ENCODE results near the gene ZNF716.
"Not testable (repeated sequence)": the region's sequence is repeated elsewhere in the genome, so short reads cannot be mapped to it uniquely, and the experiment has no call there.

Gene ZNF716

DNA sequence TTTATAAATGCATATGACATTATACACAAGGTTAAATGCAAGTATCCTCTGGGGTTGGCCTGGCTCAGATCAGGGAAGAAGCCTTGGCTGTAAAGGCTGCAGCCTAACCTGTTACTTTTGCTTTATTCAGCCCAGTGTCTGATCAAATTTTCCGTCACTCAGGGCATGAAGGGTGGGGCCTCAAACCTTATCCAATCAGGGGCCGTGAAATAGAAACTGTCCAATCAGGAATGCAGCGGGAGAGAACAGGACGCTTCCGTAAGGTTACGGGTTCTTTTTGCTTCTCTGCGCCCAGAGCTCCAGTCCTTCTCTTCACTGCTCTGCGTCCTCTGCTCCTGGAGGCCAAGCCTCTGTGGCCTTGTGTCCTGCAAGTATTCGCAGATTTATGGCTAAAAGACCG, at the start of gene ZNF716:
Gene ZNF716, plus strand, starts transcription at position 274 of the 400 bp plus-strand sequence. Its CDS starts 112 bp downstream, at position 386.
- in situ Hi-C loops (cut with MboI; ENCODE audit: low sequenced_read_pairs, unreplicated experiment), result no loop called here
- TF ChIP-seq, protein P1, sequence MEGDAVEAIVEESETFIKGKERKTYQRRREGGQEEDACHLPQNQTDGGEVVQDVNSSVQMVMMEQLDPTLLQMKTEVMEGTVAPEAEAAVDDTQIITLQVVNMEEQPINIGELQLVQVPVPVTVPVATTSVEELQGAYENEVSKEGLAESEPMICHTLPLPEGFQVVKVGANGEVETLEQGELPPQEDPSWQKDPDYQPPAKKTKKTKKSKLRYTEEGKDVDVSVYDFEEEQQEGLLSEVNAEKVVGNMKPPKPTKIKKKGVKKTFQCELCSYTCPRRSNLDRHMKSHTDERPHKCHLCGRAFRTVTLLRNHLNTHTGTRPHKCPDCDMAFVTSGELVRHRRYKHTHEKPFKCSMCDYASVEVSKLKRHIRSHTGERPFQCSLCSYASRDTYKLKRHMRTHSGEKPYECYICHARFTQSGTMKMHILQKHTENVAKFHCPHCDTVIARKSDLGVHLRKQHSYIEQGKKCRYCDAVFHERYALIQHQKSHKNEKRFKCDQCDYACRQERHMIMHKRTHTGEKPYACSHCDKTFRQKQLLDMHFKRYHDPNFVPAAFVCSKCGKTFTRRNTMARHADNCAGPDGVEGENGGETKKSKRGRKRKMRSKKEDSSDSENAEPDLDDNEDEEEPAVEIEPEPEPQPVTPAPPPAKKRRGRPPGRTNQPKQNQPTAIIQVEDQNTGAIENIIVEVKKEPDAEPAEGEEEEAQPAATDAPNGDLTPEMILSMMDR (IDR thresholded peaks at IDR 0.05; ENCODE audit: borderline replicate concordance, control extremely low read depth, extremely low read depth, insufficient read depth, missing control alignments), result no peak
- no peak for DNase-seq (ENCODE audit: low spot score)

DNA sequence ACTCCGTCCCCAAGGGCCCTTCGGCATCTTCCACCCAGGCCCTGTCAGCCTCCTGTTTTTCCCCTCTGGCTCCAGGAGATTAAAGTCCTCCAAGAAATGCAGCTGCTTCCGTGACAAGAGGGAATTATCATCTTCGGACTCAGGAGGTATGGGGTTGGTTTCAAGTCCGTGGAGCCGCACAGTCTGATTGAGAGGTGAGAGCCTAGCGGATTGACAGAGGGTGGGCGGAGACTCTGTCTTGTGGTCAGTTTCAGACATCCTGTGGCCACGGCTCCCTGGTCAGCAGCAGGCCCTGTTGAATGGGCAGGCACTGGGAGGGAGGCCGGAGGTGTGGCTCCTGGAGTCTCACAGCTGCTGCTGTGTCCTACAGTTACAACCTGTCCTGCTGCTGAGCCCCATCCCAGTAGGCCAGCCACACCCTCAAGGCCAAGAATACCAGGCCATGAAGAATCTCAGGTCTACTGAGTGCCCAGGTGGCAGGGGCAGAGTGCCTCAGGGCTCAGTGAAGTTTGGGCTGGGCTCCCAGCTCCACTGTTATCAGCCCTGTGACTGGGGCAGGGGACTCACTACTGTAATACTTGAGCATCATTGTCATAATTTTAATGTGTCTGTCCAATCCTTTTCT, 49.3 kb upstream of the ZNF716 start:
- in situ Hi-C loops (cut with MboI; ENCODE audit: low sequenced_read_pairs, unreplicated experiment), result no loop called here
- no peak for DNase-seq (ENCODE audit: low spot score)
- TF ChIP-seq, protein P1 (IDR thresholded peaks at IDR 0.05; ENCODE audit: borderline replicate concordance, control extremely low read depth, extremely low read depth, insufficient read depth, missing control alignments), result no peak

DNA sequence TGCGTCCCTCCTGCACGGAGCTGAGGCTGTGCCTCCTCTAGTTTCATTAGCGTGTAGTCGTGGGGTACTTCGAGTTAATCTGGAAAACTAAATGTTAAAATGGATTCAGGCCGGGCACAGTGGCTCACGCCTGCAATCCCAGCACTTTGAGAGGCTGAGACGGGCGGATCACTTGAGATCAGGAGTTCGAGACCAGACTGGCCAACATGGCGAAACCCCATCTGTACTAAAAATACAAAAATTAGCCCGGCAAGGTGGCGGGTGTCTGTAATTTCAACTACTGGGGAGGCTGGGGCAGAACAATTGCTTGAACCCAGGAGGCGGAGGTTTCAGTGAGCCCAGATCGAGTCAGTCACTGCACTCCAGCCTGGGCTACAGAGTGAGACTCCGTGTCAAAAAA, 46.9 kb upstream of the ZNF716 start:
- in situ Hi-C loops (cut with MboI; ENCODE audit: low sequenced_read_pairs, unreplicated experiment); DNase-seq (ENCODE audit: low spot score): not testable (repeated sequence)

DNA sequence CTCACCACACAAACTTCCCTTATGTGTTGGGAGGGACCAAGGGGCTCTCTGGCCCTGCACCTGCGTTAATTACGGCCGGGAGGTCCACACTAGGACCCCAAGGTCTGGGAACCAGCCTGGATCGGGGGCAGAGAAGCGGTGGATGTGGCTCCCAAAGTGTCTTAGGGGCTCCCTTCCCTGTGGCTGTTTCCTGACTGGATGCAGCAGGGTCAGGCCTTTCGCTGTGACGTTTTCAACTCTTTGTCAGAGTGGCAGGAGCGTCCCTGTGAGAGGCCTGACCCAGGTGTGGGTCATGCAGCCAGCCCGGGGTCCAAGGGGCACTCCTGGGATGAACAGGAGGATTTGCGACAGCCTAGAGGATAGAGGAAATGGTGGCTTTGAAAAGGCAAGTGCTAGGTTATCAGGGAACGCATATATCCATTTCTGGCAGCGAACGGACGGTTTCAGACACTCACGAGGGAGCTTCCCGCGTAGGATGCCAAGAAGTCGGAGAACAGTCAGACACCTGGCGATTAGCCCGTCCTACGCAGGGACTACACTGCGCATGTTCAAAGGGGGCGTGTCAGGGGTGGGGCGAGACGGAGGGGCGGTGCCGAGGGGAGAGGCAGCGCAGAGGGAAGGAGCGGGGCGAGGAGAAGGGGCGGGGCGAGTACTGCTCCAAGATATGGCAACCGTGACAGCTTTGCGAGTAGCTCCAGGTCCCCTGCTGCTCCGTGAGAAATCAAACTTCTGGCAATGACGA, 46.2 kb upstream of the ZNF716 start:
- DNase-seq (ENCODE audit: low spot score), result no peak
- TF ChIP-seq, protein P1 (IDR thresholded peaks at IDR 0.05; ENCODE audit: borderline replicate concordance, control extremely low read depth, extremely low read depth, insufficient read depth, missing control alignments), result no peak
- in situ Hi-C loops (cut with MboI; ENCODE audit: low sequenced_read_pairs, unreplicated experiment), result no loop called here

DNA sequence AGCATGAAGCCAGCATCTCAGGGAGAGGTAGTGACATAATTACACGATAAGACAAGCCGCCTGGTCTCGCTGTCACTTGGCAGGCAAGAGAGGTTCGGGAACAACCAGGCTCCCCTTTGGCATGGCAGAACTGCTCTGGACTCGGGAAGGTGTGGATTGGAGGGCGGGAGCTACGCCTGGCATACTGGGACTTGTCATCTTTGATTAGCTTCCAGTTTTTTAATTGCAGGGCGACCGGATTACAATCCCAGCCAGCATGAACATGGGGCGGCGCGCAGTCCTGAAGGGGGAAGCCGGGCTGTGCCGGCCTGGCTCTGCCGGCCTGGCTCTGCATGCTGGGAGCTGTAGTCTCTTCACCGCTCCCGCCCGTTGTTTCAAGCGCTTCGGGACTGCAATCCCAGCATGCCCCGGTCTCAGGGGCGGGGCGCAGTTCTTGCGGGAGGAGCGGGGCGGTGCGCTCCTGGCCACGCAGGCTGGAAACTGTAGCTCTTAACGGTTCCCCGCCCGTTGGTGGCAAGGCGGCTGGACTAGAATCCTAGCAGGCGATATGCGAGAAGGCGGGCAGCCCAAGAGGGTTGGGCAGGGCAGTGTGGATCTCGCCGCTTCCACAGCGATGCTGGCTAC, 45.5 kb upstream of the ZNF716 start:
- in situ Hi-C loops (cut with MboI; ENCODE audit: low sequenced_read_pairs, unreplicated experiment), result no loop called here
- TF ChIP-seq, protein P1 (IDR thresholded peaks at IDR 0.05; ENCODE audit: borderline replicate concordance, control extremely low read depth, extremely low read depth, insufficient read depth, missing control alignments), result no peak
- DNase-seq (ENCODE audit: low spot score), result no peak

DNA sequence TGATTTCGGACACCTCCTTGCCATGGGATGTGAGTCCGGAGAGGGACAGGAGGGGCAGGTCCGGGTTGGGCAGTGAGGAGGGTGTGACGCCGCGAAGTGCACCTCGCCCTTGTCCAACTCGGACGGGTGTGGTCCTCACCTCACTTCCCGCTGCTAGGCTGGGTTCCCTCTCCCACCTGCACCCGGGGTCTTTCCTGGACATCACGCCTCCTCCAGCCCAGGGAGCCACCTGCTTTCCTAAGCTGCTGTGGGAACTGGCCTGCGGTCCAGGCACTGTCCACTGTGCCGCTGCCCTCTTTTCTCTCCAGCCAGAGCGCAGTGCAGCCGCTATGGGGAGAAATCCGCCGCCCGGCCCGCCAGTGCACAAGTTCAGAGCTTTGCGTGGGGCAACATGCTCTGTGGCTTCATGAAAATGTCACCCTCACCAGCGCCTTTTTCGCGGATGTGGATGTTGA, 45.0 kb upstream of the ZNF716 start:
- in situ Hi-C loops (cut with MboI; ENCODE audit: low sequenced_read_pairs, unreplicated experiment), result no loop called here
- no peak for DNase-seq (ENCODE audit: low spot score)
- TF ChIP-seq, protein P1 (IDR thresholded peaks at IDR 0.05; ENCODE audit: borderline replicate concordance, control extremely low read depth, extremely low read depth, insufficient read depth, missing control alignments), result no peak

DNA sequence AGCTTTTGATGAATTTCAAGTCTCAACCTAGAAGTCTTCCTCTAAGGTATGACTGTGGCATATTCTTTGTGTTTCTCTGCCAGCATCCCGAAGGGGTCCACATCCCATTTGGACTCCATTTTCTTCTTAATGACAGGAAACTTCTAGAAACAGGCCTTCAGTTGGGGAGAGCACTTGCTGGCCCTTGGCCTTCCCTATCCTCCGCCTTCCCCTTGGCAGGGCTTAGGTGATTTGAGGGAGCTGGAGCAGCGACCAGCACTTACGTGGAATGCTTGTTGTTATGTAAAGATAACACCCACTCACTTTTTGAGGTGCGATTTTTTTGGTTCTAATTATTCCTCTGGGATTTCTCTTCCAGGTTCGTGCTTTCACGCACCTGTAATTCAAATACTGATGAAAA, 42.9 kb upstream of the ZNF716 start:
- DNase-seq (ENCODE audit: low spot score), result no peak
- TF ChIP-seq, protein P1 (IDR thresholded peaks at IDR 0.05; ENCODE audit: borderline replicate concordance, control extremely low read depth, extremely low read depth, insufficient read depth, missing control alignments), result no peak
- in situ Hi-C loops (cut with MboI; ENCODE audit: low sequenced_read_pairs, unreplicated experiment), result no loop called here
